Measurements from ENCODE around the gene NKX6-1.

Gene NKX6-1

GRCh38 chr4:84455697-84456096, 43.4 kb downstream of the NKX6-1 start:
- H3K27ac ChIP-seq, result no peak overlapping the region
- no peak for TF ChIP-seq ZFX (IDR thresholded peaks at IDR 0.05)
- TF ChIP-seq, protein P1, sequence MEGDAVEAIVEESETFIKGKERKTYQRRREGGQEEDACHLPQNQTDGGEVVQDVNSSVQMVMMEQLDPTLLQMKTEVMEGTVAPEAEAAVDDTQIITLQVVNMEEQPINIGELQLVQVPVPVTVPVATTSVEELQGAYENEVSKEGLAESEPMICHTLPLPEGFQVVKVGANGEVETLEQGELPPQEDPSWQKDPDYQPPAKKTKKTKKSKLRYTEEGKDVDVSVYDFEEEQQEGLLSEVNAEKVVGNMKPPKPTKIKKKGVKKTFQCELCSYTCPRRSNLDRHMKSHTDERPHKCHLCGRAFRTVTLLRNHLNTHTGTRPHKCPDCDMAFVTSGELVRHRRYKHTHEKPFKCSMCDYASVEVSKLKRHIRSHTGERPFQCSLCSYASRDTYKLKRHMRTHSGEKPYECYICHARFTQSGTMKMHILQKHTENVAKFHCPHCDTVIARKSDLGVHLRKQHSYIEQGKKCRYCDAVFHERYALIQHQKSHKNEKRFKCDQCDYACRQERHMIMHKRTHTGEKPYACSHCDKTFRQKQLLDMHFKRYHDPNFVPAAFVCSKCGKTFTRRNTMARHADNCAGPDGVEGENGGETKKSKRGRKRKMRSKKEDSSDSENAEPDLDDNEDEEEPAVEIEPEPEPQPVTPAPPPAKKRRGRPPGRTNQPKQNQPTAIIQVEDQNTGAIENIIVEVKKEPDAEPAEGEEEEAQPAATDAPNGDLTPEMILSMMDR (conservative IDR thresholded peaks at IDR 0.05), result no peak

- no peak overlapping the region for H3K27ac ChIP-seq
- TF ChIP-seq ZFX (IDR thresholded peaks at IDR 0.05), result no peak
- TF ChIP-seq, protein P1 (conservative IDR thresholded peaks at IDR 0.05), result peak; percentile 80
These were observed 47.5 kb downstream of the NKX6-1 start for GRCh38 chr4:84451546-84451945.

DNA sequence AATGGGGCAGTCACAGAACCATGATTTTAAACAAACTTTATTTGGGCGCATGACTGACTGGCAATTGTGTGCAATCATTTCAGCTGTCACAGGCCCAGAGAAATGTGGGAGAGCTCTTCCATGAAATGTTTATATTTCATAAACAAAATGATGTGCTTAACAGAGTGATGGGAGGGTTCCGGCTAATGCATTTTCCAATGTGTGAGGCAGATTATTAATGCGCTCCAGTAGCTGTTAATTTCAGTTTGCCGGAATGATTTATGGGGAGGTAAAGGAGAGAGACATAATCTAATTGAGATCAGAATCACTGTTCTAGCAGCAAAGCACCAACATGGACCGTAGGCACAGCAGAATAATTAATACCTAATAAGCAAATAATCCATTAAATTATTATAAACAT, 55.6 kb downstream of the NKX6-1 start:
- TF ChIP-seq, protein P1 (conservative IDR thresholded peaks at IDR 0.05), result no peak
- no peak for TF ChIP-seq ZFX (IDR thresholded peaks at IDR 0.05)

GRCh38 chr4:84442778-84443177, 56.3 kb downstream of the NKX6-1 start:
- TF ChIP-seq ZFX (IDR thresholded peaks at IDR 0.05), result no peak
- TF ChIP-seq, protein P1 (conservative IDR thresholded peaks at IDR 0.05), result no peak
- no peak overlapping the region for H3K27ac ChIP-seq

More for the DNA sequence above, 55.6 kb downstream of the NKX6-1 start:
- H3K27ac ChIP-seq, result no peak overlapping the region

All from C4-2B (cell line).